Mesothelial cell of epicardium (in vitro differentiated cells): ENCODE measurements around the gene PCNT. TPM values are rescaled to one million over a fixed set of nuclear protein-coding genes. Genes with fewer than 3 reads are reported as not detected.

Experiments
- DNase-seq, 2 experiments: peaks; one replicate each; pipeline ENCODE4 v3.0.0; 2021; ENCODE audit warnings: low spot score in 2 of 2; ENCODE audit not compliant: unreplicated experiment in 2 of 2
- H3K27ac Mint-ChIP-seq: 2 replicates; pipeline ENCODE4 v1.8.0; 2021; ENCODE audit warnings: mixed read lengths
- H3K27me3 Mint-ChIP-seq: 2 replicates; pipeline ENCODE4 v1.8.0; 2021; ENCODE audit warnings: low read depth, mixed read lengths
- H3K36me3 Mint-ChIP-seq: 2 replicates; pipeline ENCODE4 v1.8.0; 2021; ENCODE audit warnings: mixed read lengths
- H3K4me1 Mint-ChIP-seq: 2 replicates; pipeline ENCODE4 v1.8.0; 2021; ENCODE audit warnings: mixed read lengths
- H3K4me3 Mint-ChIP-seq: 2 replicates; pipeline ENCODE4 v1.8.0; 2021; ENCODE audit warnings: mild to moderate bottlenecking, moderate library complexity, mixed read lengths
- H3K9me3 Mint-ChIP-seq: 2 replicates; pipeline ENCODE4 v1.8.0; 2021; ENCODE audit warnings: mixed read lengths
- CTCF ChIP-seq: fragments of 200-600 bp; sonication (generic); IDR thresholded peaks from one replicate; pipeline ENCODE4 v1.5.0; 2021; ENCODE audit warnings: antibody characterized with exemption; ENCODE audit not compliant: unreplicated experiment
- total RNA-seq: library from RNA; stranded (reverse); gene quantifications from 3 replicates; pipeline ENCODE4 v1.2.1, GENCODE V29; 2021

PCNT gene
- total RNA-seq, 1 donor from 2014 or later = 41.8 TPM

- Mint-ChIP-seq H3K9me3 (no peaks in the 10 kb centered on the region), H3K27me3 (no peaks in the 10 kb centered on the region), H3K4me1 (no peaks in the 10 kb centered on the region), H3K36me3 (peaks cover 29% of the 10 kb centered on the region), H3K4me3 (no peak overlapping the region), H3K27ac (no peak overlapping the region)
- DNase-seq = no peak
- no peak for TF ChIP-seq CTCF
Measured at GRCh38 chr21:46357684-46358425, 33.9 kb downstream of the PCNT start.

DNA sequence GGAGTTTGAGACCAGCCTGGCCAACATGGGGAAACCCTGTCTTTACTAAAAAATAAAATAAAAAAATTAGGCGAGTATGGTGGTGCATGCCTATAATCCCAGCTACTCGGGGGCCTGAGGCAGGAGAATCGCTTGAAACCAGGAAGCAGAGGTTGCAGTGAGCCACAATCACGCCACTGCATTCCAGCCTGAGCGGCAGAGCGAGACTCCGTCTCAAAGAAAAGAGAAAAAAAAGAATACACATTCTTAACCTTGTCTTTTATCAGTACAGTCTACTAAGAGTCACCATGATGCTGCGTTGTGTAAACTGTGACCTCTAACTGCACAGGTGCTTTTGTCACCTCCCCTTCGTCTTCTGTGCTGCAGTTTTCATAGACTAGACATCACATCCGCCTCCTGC, 37.2 kb downstream of the PCNT start:
- H3K27ac Mint-ChIP-seq = no peak overlapping the region
- TF ChIP-seq CTCF = no peak

GRCh38 chr21:46361935-46362334, 38.0 kb downstream of the PCNT start:
- Mint-ChIP-seq H3K27ac (no peak overlapping the region), H3K9me3 (no peaks in the 10 kb centered on the region), H3K4me3 (no peak overlapping the region), H3K27me3 (no peaks in the 10 kb centered on the region), H3K36me3 (peaks cover 41% of the 10 kb centered on the region), H3K4me1 (no peaks in the 10 kb centered on the region)
- no peak for TF ChIP-seq CTCF
- no peak for DNase-seq

More for the DNA sequence above, 37.2 kb downstream of the PCNT start:
- Mint-ChIP-seq H3K4me3 (no peak overlapping the region), H3K4me1 (no peaks in the 10 kb centered on the region), H3K36me3 (peaks cover 36% of the 10 kb centered on the region), H3K27me3 (no peaks in the 10 kb centered on the region), H3K9me3 (no peaks in the 10 kb centered on the region)
- no peak for DNase-seq

DNA sequence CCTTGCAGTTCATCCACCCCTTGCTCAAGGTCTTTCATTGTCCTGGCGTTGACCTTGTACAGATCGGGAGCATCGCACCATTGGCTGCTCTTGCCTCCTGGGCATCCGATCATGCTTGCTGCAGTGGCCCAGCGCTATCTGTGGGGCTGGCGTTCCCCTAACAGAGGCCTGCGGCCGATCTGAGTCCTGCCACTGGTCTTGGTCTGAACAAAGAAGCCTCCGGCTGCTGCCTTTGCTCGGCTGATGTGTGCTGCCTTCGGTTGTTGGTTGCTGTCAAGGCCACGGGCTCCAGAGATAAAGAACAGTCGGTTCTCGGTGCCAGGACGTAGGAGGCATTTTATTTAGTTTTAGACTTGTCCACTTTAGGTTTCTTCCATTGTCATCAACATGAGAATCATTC, 39.0 kb downstream of the PCNT start:
- DNase-seq = no peak
- H3K4me1 Mint-ChIP-seq = no peaks in the 10 kb centered on the region
- H3K4me3 Mint-ChIP-seq = no peak overlapping the region
- no peak overlapping the region for H3K27ac Mint-ChIP-seq
- no peak for TF ChIP-seq CTCF
- H3K36me3 Mint-ChIP-seq = peaks cover 34% of the 10 kb centered on the region
- H3K9me3 Mint-ChIP-seq = no peaks in the 10 kb centered on the region
- H3K27me3 Mint-ChIP-seq = no peaks in the 10 kb centered on the region

GRCh38 chr21:46363698-46364097, 39.7 kb downstream of the PCNT start:
- no peaks in the 10 kb centered on the region for H3K4me1 Mint-ChIP-seq
- H3K27me3 Mint-ChIP-seq = no peaks in the 10 kb centered on the region
- no peaks in the 10 kb centered on the region for H3K9me3 Mint-ChIP-seq
- DNase-seq = no peak
- H3K27ac Mint-ChIP-seq = no peak overlapping the region
- H3K36me3 Mint-ChIP-seq = peaks cover 28% of the 10 kb centered on the region
- no peak for TF ChIP-seq CTCF
- no peak overlapping the region for H3K4me3 Mint-ChIP-seq
